Measurements from ENCODE around the gene INSR.

GRCh38 chr19:7138402-7138801, 155.8 kb downstream of the INSR start:
- no peak for TF ChIP-seq SP1 (IDR thresholded peaks at IDR 0.05)
- TF ChIP-seq CTBP1 (IDR thresholded peaks at IDR 0.05; ENCODE audit: borderline replicate concordance) = no peak
- TF ChIP-seq L3MBTL2 (conservative IDR thresholded peaks at IDR 0.05) = no peak
- no peak for TF ChIP-seq PKNOX1 (IDR thresholded peaks at IDR 0.05)
- TF ChIP-seq LEF1 (IDR thresholded peaks at IDR 0.05; ENCODE audit: borderline replicate concordance) = no peak
- no peak for TF ChIP-seq BHLHE40 (IDR thresholded peaks at IDR 0.05; ENCODE audit: borderline replicate concordance)
- no peak for TF ChIP-seq FOXA1 (IDR thresholded peaks at IDR 0.05)
- no peak for TF ChIP-seq ELF4 (IDR thresholded peaks at IDR 0.05)
- TF ChIP-seq SUZ12 (IDR thresholded peaks at IDR 0.05) = no peak
- TF ChIP-seq ZNF384 (IDR thresholded peaks at IDR 0.05) = no peak
- TF ChIP-seq FOXM1 (IDR thresholded peaks at IDR 0.05; ENCODE audit: borderline replicate concordance) = no peak
- no peak for TF ChIP-seq NFRKB (IDR thresholded peaks at IDR 0.05)
- no peak for TF ChIP-seq TARDBP (IDR thresholded peaks at IDR 0.05)
- no peak for TF ChIP-seq ARNT (IDR thresholded peaks at IDR 0.05)
